Neural cell (in vitro differentiated cells): ENCODE measurements around the gene KCNAB1. TPM values are rescaled to one million over a fixed set of nuclear protein-coding genes. Genes with fewer than 3 reads are reported as not detected.

Source experiments
- H2AFZ ChIP-seq: fragments of 200-600, 300-800 bp; sonication (generic), shearing (Covaris generic); 2 replicates; pipeline ENCODE4 v1.6.0; 2014; ENCODE audit warnings: low read depth, mild to moderate bottlenecking, antibody characterized with exemption, low read length, moderate library complexity
- H3F3A ChIP-seq: fragments of 200-600 bp; shearing (Covaris generic); 2 replicates; pipeline ENCODE4 v1.6.1; 2016; ENCODE audit warnings: mild to moderate bottlenecking, moderate library complexity, mixed read lengths, antibody characterized with exemption, low read length; ENCODE audit not compliant: insufficient read depth, poor library complexity, severe bottlenecking
- H3K27ac ChIP-seq: fragments of 200-600, 300-800 bp; sonication (generic), shearing (Covaris generic); 2 replicates; pipeline ENCODE4 v1.5.1; 2014; ENCODE audit warnings: mild to moderate bottlenecking, low read length, moderate library complexity
- H3K27me3 ChIP-seq: fragments of 300-800, 200-600 bp; sonication (generic), shearing (Covaris generic); 2 replicates; pipeline ENCODE4 v1.6.0; 2014; ENCODE audit warnings: mild to moderate bottlenecking, low read depth, low read length, moderate library complexity; ENCODE audit not compliant: insufficient read depth
- H3K36me3 ChIP-seq: fragments of 300-800, 200-600 bp; sonication (generic), shearing (Covaris generic); 2 replicates; pipeline ENCODE4 v1.5.1; 2014; ENCODE audit warnings: mild to moderate bottlenecking, antibody characterized with exemption, low read length, moderate library complexity; ENCODE audit not compliant: insufficient read depth
- H3K4me2 ChIP-seq: fragments of 300-800, 200-600 bp; sonication (generic), shearing (Covaris generic); 2 replicates; pipeline ENCODE4 v1.6.0; 2014; ENCODE audit warnings: mild to moderate bottlenecking, low read length
- H3K4me3 ChIP-seq: fragments of 300-800, 200-600 bp; sonication (generic), shearing (Covaris generic); 2 replicates; pipeline ENCODE4 v1.5.1; 2014; ENCODE audit warnings: mild to moderate bottlenecking, low read length, moderate library complexity
- H3K79me2 ChIP-seq: fragments of 200-600 bp; shearing (Covaris generic); replicated peaks from 2 replicates; pipeline ENCODE4 v1.6.0; 2014; ENCODE audit warnings: mild to moderate bottlenecking, low read length, moderate library complexity; ENCODE audit not compliant: insufficient read depth
- H3K9ac ChIP-seq: fragments of 300-800, 200-600 bp; sonication (generic), shearing (Covaris generic); 2 replicates; pipeline ENCODE4 v1.6.1; 2016; ENCODE audit warnings: mild to moderate bottlenecking, low read length, mixed read lengths
- H3K9me2 ChIP-seq: fragments of 200-600 bp; shearing (Covaris generic); 2 replicates; pipeline ENCODE4 v1.6.1; 2016; ENCODE audit warnings: mild to moderate bottlenecking, low read length, mixed read lengths; ENCODE audit not compliant: insufficient read depth
- H3K9me3 ChIP-seq: fragments of 200-600, 300-800 bp; sonication (generic), shearing (Covaris generic); 2 replicates; pipeline ENCODE4 v1.6.1; 2016; ENCODE audit warnings: mild to moderate bottlenecking, mixed run types, low read length, moderate library complexity, mixed read lengths
- H4K20me1 ChIP-seq: fragments of 200-600 bp; shearing (Covaris generic); 2 replicates; pipeline ENCODE4 v1.6.1; 2016; ENCODE audit warnings: mild to moderate bottlenecking, mixed run types; ENCODE audit not compliant: insufficient read depth
- EP300 ChIP-seq: fragments of 450-650 bp; conservative IDR thresholded peaks from 2 replicates; pipeline ENCODE4 v1.6.1; 2014; ENCODE audit warnings: antibody characterized with exemption, mild to moderate bottlenecking, moderate library complexity; ENCODE audit not compliant: poor library complexity, severe bottlenecking
- EZH2 ChIP-seq: fragments of 200-600, 300-800 bp; shearing (Covaris generic), sonication (generic); IDR thresholded peaks from 2 replicates; pipeline ENCODE4 v1.6.1; 2014; ENCODE audit warnings: antibody characterized with exemption, low read length, borderline replicate concordance, mild to moderate bottlenecking; ENCODE audit not compliant: insufficient read depth, poor library complexity, severe bottlenecking
- MXI1 ChIP-seq: fragments of 450-650 bp; conservative IDR thresholded peaks from 2 replicates; pipeline ENCODE4 v1.6.1; 2014; ENCODE audit warnings: antibody characterized with exemption, mild to moderate bottlenecking; ENCODE audit not compliant: poor library complexity, severe bottlenecking
- POLR2AphosphoS5 ChIP-seq: IDR thresholded peaks from 2 replicates; pipeline ENCODE4 v1.6.1; 2012
- RAD21 ChIP-seq: fragments of 450-650 bp; conservative IDR thresholded peaks from 2 replicates; pipeline ENCODE4 v1.6.1; 2014; ENCODE audit warnings: antibody characterized with exemption, mild to moderate bottlenecking, moderate library complexity
- REST ChIP-seq: IDR thresholded peaks from 2 replicates; pipeline ENCODE4 v1.6.1; 2012; ENCODE audit warnings: borderline replicate concordance
- SMC3 ChIP-seq: fragments of 450-650 bp; conservative IDR thresholded peaks from 2 replicates; pipeline ENCODE4 v1.6.1; 2014; ENCODE audit warnings: antibody characterized with exemption, mild to moderate bottlenecking, moderate library complexity; ENCODE audit not compliant: poor library complexity
- TAF1 ChIP-seq: IDR thresholded peaks from 2 replicates; pipeline ENCODE4 v1.6.1; 2012; ENCODE audit warnings: low read depth
- polyA plus RNA-seq: library from polyadenylated mRNA; depleted of rRNA; stranded (reverse); fragments of >200 nt; gene quantifications from 2 replicates; pipeline ENCODE4 v1.2.3, GENCODE V29; 2014
- TF ChIP-seq, protein P1 (sequence below): fragments of 450-650 bp; IDR thresholded peaks from 2 replicates; pipeline ENCODE4 v1.5.1; 2014; ENCODE audit warnings: antibody characterized with exemption, mild to moderate bottlenecking, moderate library complexity; ENCODE audit not compliant: poor library complexity, severe bottlenecking

The KCNAB1 gene
- polyA plus RNA-seq, 1 donor from 2014 or later = 14.9 TPM

DNA sequence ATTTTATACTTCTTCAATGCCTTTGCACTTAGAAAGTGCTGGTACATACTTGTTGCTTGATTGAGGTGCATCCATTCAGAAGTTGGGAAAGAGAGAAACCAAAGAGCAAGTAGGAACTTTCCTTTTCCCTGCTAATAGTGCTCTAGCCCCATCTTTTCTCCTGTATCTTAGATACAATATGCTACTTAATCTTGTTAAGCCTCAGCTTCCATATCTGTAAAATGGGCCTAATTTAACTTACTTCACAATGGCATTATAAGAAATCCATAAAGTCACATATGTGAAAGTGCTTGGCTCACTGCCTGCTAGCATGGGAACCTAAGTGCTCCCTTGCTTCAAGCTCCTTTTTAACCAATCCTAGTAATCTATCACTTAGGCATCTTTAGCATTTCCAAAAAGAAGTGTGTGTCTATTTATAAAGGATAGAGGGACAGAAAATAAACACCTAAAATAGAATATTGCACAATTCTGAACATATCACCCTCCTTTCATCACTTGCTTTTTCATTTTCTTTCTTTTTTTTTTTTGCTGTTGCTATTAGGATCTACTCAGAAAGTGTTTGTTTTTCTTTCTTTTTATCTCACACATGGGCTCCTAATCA lies 28.1 kb downstream of the KCNAB1 start:
- Histone ChIP-seq H3K9me3 (no peaks in the 10 kb centered on the region), H3K36me3 (no peaks in the 10 kb centered on the region), H3K4me2 (no peak overlapping the region), H2AFZ (no peak overlapping the region), H3K9ac (no peak overlapping the region), H3K9me2 (no peaks in the 10 kb centered on the region), H3F3A (no peaks in the 10 kb centered on the region), H3K27me3 (no peaks in the 10 kb centered on the region), H3K4me3 (no peak overlapping the region), H3K27ac (no peak overlapping the region), H4K20me1 (no peaks in the 10 kb centered on the region), H3K79me2 (no peaks in the 10 kb centered on the region)
- TF ChIP-seq EP300 (no peak), REST (no peak), SMC3 (no peak), POLR2AphosphoS5 (no peak), MXI1 (no peak), RAD21 (no peak), EZH2 (no peak), TAF1 (no peak)

- Histone ChIP-seq H3K9me2 (no peaks in the 10 kb centered on the region), H4K20me1 (no peaks in the 10 kb centered on the region), H3K79me2 (no peaks in the 10 kb centered on the region), H3K27me3 (no peaks in the 10 kb centered on the region), H3K9ac (no peak overlapping the region), H3K9me3 (no peaks in the 10 kb centered on the region), H2AFZ (no peak overlapping the region), H3K36me3 (no peaks in the 10 kb centered on the region), H3K4me2 (no peak overlapping the region), H3K4me3 (no peak overlapping the region), H3K27ac (no peak overlapping the region), H3F3A (no peaks in the 10 kb centered on the region)
- no peak for TF ChIP-seq MXI1
- no peak for TF ChIP-seq EP300
- TF ChIP-seq TAF1 = no peak
- no peak for TF ChIP-seq POLR2AphosphoS5
- TF ChIP-seq EZH2 = no peak
- no peak for TF ChIP-seq RAD21
- no peak for TF ChIP-seq SMC3
- TF ChIP-seq, protein P1, sequence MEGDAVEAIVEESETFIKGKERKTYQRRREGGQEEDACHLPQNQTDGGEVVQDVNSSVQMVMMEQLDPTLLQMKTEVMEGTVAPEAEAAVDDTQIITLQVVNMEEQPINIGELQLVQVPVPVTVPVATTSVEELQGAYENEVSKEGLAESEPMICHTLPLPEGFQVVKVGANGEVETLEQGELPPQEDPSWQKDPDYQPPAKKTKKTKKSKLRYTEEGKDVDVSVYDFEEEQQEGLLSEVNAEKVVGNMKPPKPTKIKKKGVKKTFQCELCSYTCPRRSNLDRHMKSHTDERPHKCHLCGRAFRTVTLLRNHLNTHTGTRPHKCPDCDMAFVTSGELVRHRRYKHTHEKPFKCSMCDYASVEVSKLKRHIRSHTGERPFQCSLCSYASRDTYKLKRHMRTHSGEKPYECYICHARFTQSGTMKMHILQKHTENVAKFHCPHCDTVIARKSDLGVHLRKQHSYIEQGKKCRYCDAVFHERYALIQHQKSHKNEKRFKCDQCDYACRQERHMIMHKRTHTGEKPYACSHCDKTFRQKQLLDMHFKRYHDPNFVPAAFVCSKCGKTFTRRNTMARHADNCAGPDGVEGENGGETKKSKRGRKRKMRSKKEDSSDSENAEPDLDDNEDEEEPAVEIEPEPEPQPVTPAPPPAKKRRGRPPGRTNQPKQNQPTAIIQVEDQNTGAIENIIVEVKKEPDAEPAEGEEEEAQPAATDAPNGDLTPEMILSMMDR = no peak
- TF ChIP-seq REST = no peak
Observed at GRCh38 chr3:156148946-156149381, 28.6 kb downstream of the KCNAB1 start.
